Measurements from ENCODE around the gene UGT8.
A peak's percentile ranks its signal among the peaks of the same experiment; 100 is the strongest.
"Not testable (repeated sequence)": the region's sequence is repeated elsewhere in the genome, so short reads cannot be mapped to it uniquely, and the experiment has no call there.

The UGT8 gene

GRCh38 chr4:114658776-114659175, 60.2 kb downstream of the UGT8 start:
- no peak for TF ChIP-seq CTCF (conservative IDR thresholded peaks at IDR 0.05; ENCODE audit: control insufficient read depth, insufficient read depth, low read depth, low read length)
- no peak for DNase-seq (ENCODE audit: low read depth)
- no peak overlapping the region for H3K4me3 ChIP-seq (ENCODE audit: control insufficient read depth, low read depth, low read length)

- peak; percentile 71 for DNase-seq (ENCODE audit: low read depth)
- peak; percentile 90 for TF ChIP-seq CTCF (conservative IDR thresholded peaks at IDR 0.05; ENCODE audit: control insufficient read depth, insufficient read depth, low read depth, low read length)
- no peak overlapping the region for H3K4me3 ChIP-seq (ENCODE audit: control insufficient read depth, low read depth, low read length)
Observed at GRCh38 chr4:114659386-114660008, 60.9 kb downstream of the UGT8 start.

- H3K4me3 ChIP-seq (ENCODE audit: control insufficient read depth, low read depth, low read length), result no peak overlapping the region
- DNase-seq (ENCODE audit: low read depth), result no peak
- no peak for TF ChIP-seq CTCF (conservative IDR thresholded peaks at IDR 0.05; ENCODE audit: control insufficient read depth, insufficient read depth, low read depth, low read length)
Observed at GRCh38 chr4:114663083-114663482, 64.5 kb downstream of the UGT8 start.

GRCh38 chr4:114668577-114668976, 70.0 kb downstream of the UGT8 start:
- no peak for DNase-seq (ENCODE audit: low read depth)
- no peak overlapping the region for H3K4me3 ChIP-seq (ENCODE audit: control insufficient read depth, low read depth, low read length)
- no peak for TF ChIP-seq CTCF (conservative IDR thresholded peaks at IDR 0.05; ENCODE audit: control insufficient read depth, insufficient read depth, low read depth, low read length)

GRCh38 chr4:114670733-114671132, 72.1 kb downstream of the UGT8 start:
- not testable (repeated sequence) for DNase-seq (ENCODE audit: low read depth)

GRCh38 chr4:114673306-114673705, 74.7 kb downstream of the UGT8 start:
- no peak for DNase-seq (ENCODE audit: low read depth)
- H3K4me3 ChIP-seq (ENCODE audit: control insufficient read depth, low read depth, low read length), result no peak overlapping the region
- TF ChIP-seq CTCF (conservative IDR thresholded peaks at IDR 0.05; ENCODE audit: control insufficient read depth, insufficient read depth, low read depth, low read length), result no peak

More at GRCh38 chr4:114670733-114671132, 72.1 kb downstream of the UGT8 start:
- H3K4me3 ChIP-seq (ENCODE audit: control insufficient read depth, low read depth, low read length), result not testable (repeated sequence)

GRCh38 chr4:114674080-114674479, 75.5 kb downstream of the UGT8 start:
- DNase-seq (ENCODE audit: low read depth), result peak; percentile 2
- TF ChIP-seq CTCF (conservative IDR thresholded peaks at IDR 0.05; ENCODE audit: control insufficient read depth, insufficient read depth, low read depth, low read length), result no peak
- H3K4me3 ChIP-seq (ENCODE audit: control insufficient read depth, low read depth, low read length), result no peak overlapping the region

All from fibroblast of mammary gland (primary cell).